ENCODE results near the gene GPR161.

- TF ChIP-seq CTCF (IDR thresholded peaks at IDR 0.05) = no peak
- TF ChIP-seq EP300 (IDR thresholded peaks at IDR 0.05) = no peak
These were observed 55.2 kb downstream of the GPR161 start for GRCh38 chr1:168081373-168082007.

All from gastroesophageal sphincter (tissue), 3 donors.